MCF 10A (cell line): Measurements from ENCODE around the gene MACC1. TPM values are rescaled to one million over a fixed set of nuclear protein-coding genes. Genes with fewer than 3 reads are reported as not detected.

ENCODE experiments used
- BruUV-seq: library from RNA; stranded (reverse); fragments of 400-500 nt; replicated peaks from 2 replicates; lab custom pipeline; 2021; lab: Mats Ljungman, UMichigan
- CTCF ChIA-PET: fragments of 300-600 bp; sonication (Branson Sonifier 250); formaldehyde crosslinking; extraction: SDS; loops from one replicate; lab custom pipeline; 2021; ENCODE audit warnings: antibody characterized with exemption, inconsistent platforms; lab: Yijun Ruan, JAX
- POLR2A ChIA-PET: fragments of 300-600, 350-650 bp; sonication (Branson Sonifier 250); formaldehyde crosslinking; extraction: SDS; loops from one replicate; lab custom pipeline; 2020; ENCODE audit warnings: antibody characterized with exemption, inconsistent platforms; lab: Yijun Ruan, JAX
- DNase-seq: peaks from one replicate; pipeline ENCODE4 v3.0.0-alpha.2; 2018; ENCODE audit not compliant: unreplicated experiment
- H3K27ac Mint-ChIP-seq: one replicate; pipeline ENCODE4 v1.8.0; 2022; ENCODE audit warnings: mild to moderate bottlenecking, low read depth, mixed read lengths; ENCODE audit not compliant: unreplicated experiment
- H3K27me3 Mint-ChIP-seq: one replicate; pipeline ENCODE4 v1.8.0; 2022; ENCODE audit warnings: mixed read lengths; ENCODE audit not compliant: insufficient read depth, unreplicated experiment
- H3K36me3 Mint-ChIP-seq: one replicate; pipeline ENCODE4 v1.8.0; 2022; ENCODE audit warnings: mild to moderate bottlenecking, moderate library complexity, mixed read lengths; ENCODE audit not compliant: insufficient read depth, unreplicated experiment
- H3K4me1 Mint-ChIP-seq: one replicate; pipeline ENCODE4 v1.8.0; 2022; ENCODE audit warnings: mixed read lengths; ENCODE audit not compliant: insufficient read depth, unreplicated experiment
- H3K4me3 Mint-ChIP-seq: one replicate; pipeline ENCODE4 v1.8.0; 2022; ENCODE audit warnings: mild to moderate bottlenecking, moderate library complexity, mixed read lengths; ENCODE audit not compliant: unreplicated experiment
- H3K9me3 Mint-ChIP-seq: one replicate; pipeline ENCODE4 v1.8.0; 2022; ENCODE audit warnings: mixed read lengths; ENCODE audit not compliant: unreplicated experiment
- intact Hi-C: fragments of 100-400 bp; cut with micrococcal nuclease; formaldehyde crosslinking; loops from 2 replicates; pipeline ENCODE4 v1.14.1; 2022
- total RNA-seq: library from RNA; stranded (reverse); gene quantifications from 2 replicates; pipeline ENCODE4 v1.2.3, GENCODE V29; 2022
- TF ChIP-seq, protein P1 (sequence below): fragments of 200-600 bp; IDR thresholded peaks from one replicate; pipeline ENCODE4 v1.8.0; 2022; ENCODE audit warnings: antibody characterized with exemption, mild to moderate bottlenecking; ENCODE audit not compliant: unreplicated experiment

Gene MACC1
- total RNA-seq, 1 experiment from 2014 or later: 0.14 TPM

DNA sequence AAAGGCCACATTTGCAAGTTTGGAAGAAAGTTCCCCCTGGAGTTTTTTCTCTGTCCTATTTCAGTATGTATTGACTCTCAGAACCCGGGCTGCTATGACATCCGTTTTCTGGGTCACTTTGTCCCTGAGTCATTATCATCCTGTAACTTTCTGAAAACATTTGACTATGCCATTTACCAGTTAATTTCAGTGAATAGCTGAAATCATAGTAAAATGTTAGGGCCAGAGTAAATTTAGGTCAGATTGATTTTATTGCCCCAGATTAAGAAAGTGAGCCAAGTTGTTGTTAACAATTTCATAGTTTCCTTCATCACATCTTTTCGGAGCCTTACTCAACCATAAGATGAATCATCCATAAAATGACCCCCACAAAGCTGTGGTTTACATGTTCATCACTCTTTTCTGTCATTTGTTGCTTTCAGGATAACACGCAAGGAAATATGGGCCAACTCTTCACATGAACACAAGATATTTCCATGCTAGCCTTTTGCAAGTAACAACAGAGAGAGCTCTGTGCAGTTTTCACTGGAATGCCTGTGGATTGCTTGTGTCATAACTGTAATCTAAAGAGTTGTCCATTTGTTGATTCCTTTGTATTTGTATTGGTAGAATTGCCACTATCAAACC, 3.9 kb upstream of the MACC1 start:
- Mint-ChIP-seq H3K36me3 (no peaks in the 10 kb centered on the region), H3K4me1 (peaks cover 45% of the 10 kb centered on the region), H3K27me3 (no peaks in the 10 kb centered on the region), H3K9me3 (no peaks in the 10 kb centered on the region), H3K4me3 (no peak overlapping the region), H3K27ac (no peak overlapping the region)
- BruUV-seq: no TSS peak
- DNase-seq: peak; percentile 81
- CTCF ChIA-PET: interaction anchor here (0.6 to 1.2 kb wide), 3 partner anchors 14 to 391 kb away, joined by 3 to 4 read pairs (median 4); no protein-coding TSS in a partner anchor
- POLR2A ChIA-PET: interaction anchor here (0.6 kb wide), 1 partner anchor 43 kb away, joined by 3 read pairs; no protein-coding TSS in a partner anchor
- intact Hi-C loops: no loop called here
- TF ChIP-seq, protein P1, sequence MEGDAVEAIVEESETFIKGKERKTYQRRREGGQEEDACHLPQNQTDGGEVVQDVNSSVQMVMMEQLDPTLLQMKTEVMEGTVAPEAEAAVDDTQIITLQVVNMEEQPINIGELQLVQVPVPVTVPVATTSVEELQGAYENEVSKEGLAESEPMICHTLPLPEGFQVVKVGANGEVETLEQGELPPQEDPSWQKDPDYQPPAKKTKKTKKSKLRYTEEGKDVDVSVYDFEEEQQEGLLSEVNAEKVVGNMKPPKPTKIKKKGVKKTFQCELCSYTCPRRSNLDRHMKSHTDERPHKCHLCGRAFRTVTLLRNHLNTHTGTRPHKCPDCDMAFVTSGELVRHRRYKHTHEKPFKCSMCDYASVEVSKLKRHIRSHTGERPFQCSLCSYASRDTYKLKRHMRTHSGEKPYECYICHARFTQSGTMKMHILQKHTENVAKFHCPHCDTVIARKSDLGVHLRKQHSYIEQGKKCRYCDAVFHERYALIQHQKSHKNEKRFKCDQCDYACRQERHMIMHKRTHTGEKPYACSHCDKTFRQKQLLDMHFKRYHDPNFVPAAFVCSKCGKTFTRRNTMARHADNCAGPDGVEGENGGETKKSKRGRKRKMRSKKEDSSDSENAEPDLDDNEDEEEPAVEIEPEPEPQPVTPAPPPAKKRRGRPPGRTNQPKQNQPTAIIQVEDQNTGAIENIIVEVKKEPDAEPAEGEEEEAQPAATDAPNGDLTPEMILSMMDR: no peak

DNA sequence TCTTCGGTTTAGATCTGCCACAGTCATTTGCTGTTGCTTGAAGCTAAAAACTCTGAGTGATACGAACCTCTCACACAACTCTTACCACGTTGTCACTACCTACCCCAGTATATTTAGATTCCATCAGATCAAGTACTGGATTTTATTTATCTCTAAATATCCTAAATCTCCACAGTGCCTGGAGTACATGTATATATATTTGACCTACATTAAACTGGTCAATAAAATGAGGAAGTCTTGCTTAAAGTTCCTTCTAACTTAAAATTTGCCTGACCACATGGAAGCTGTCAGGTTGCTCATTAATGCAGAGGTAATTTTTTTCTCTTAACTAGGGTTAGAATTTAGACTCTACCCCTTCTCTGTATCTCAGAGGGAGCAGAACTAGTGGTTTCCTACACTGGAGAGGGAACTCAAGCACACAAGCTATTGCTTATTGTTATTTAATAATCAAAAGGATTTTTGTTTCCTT, 3.1 kb upstream of the MACC1 start:
- ChIA-PET CTCF (interaction anchor here (0.6 to 1.4 kb wide), 4 partner anchors 108 to 472 kb away, joined by 3 to 4 read pairs (median 3); no protein-coding TSS in a partner anchor), POLR2A (interaction anchor here (0.7 kb wide), 1 partner anchor 35 kb away, joined by 3 read pairs; no protein-coding TSS in a partner anchor)
- no peak overlapping the region for H3K4me3 Mint-ChIP-seq
- peak overlapping the region; percentile 77 for H3K27ac Mint-ChIP-seq
- H3K4me1 Mint-ChIP-seq: peaks cover 45% of the 10 kb centered on the region
- DNase-seq: no peak
- no peaks in the 10 kb centered on the region for H3K9me3 Mint-ChIP-seq
- no peaks in the 10 kb centered on the region for H3K36me3 Mint-ChIP-seq
- H3K27me3 Mint-ChIP-seq: no peaks in the 10 kb centered on the region
- TF ChIP-seq, protein P1: no peak
- BruUV-seq: no TSS peak
- intact Hi-C loops: no loop called here

DNA sequence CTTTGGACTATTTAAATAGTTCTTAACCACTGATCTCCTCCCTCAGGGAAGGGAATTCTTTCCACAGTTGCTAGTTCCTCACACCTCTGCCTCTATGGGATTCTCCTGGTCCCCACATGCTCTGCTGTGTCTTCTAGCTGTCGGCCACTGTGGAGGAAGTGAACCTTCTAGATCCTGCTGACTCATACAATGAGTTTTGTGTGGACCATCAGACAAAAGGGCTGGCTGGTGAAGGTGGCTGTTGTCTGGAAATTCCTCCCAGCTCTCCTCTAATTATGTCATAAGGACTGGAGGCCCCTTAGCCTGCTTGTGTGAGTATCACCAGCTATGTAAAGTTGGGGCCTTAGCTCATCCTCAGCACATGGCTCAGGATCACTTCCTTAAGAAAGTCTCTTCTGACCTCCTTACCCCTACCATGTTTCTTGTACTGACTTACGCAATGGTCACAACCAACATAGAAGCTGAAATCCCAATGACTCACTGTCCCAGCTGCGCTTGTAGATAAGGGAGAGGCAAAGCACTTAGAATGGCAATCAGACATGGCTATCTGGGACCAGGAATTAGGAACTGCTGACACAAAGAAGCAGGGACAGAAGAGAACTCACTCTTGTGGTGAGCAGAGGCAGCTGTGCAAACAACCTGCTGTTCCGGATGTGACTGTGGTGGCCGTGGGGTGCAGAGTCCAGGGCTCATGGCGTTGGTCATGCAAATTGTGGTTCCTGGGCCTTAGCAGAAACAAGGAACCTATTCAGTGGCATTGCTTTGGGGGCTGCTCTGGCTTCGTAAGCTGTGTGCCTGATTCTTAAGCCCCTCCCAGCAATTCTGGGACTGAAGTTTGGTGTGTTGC, 2.5 kb upstream of the MACC1 start:
- H3K27me3 Mint-ChIP-seq: no peaks in the 10 kb centered on the region
- H3K36me3 Mint-ChIP-seq: no peaks in the 10 kb centered on the region
- no peak overlapping the region for H3K4me3 Mint-ChIP-seq
- peaks cover 45% of the 10 kb centered on the region for H3K4me1 Mint-ChIP-seq
- BruUV-seq: no TSS peak
- peak overlapping the region; percentile 77 for H3K27ac Mint-ChIP-seq
- ChIA-PET POLR2A (interaction anchor here (0.7 kb wide), 1 partner anchor 36 kb away, joined by 3 read pairs; no protein-coding TSS in a partner anchor), CTCF (interaction anchor here (0.6 to 1.4 kb wide), 5 partner anchors 108 to 849 kb away, joined by 3 to 4 read pairs (median 3); no protein-coding TSS in a partner anchor)
- TF ChIP-seq, protein P1: no peak
- DNase-seq: peak; percentile 82
- intact Hi-C loops: loop anchor here (2.0 kb wide), 1 partner anchor 39 kb away; no protein-coding TSS in a partner anchor
- H3K9me3 Mint-ChIP-seq: no peaks in the 10 kb centered on the region
